D721Med (cell line): ENCODE results near the gene HJURP.

ENCODE experiments used
- DNase-seq: peaks from one replicate; pipeline ENCODE4 v3.0.0; 2011; ENCODE audit warnings: low spot score; ENCODE audit not compliant: insufficient read length
- FAIRE-seq: peaks from 2 replicates; lab custom pipeline; 2011; peaks lifted over from hg19 to GRCh38; lab: Jason Lieb, UNC
- CTCF ChIP-seq: IDR thresholded peaks from 2 replicates; pipeline ENCODE4 v1.5.1; 2012; ENCODE audit warnings: mild to moderate bottlenecking, control low read depth; ENCODE audit not compliant: insufficient read depth; ENCODE audit errors: missing control alignments

Gene HJURP

GRCh38 chr2:233813236-233814055 lies 40.9 kb downstream of the HJURP start:
- no peak for TF ChIP-seq CTCF
- DNase-seq (no peak), FAIRE-seq (no peak)

GRCh38 chr2:233811732-233812131 lies 42.6 kb downstream of the HJURP start:
- TF ChIP-seq CTCF = no peak
- DNase-seq (no peak), FAIRE-seq (no peak)

- FAIRE-seq = no peak
- TF ChIP-seq CTCF = no peak
Observed at GRCh38 chr2:233811087-233811486, 43.2 kb downstream of the HJURP start.

GRCh38 chr2:233810385-233810784 lies 44.0 kb downstream of the HJURP start:
- no peak for DNase-seq
- no peak for FAIRE-seq
- TF ChIP-seq CTCF = no peak

More at GRCh38 chr2:233811087-233811486, 43.2 kb downstream of the HJURP start:
- DNase-seq = no peak

GRCh38 chr2:233807966-233808935 lies 46.1 kb downstream of the HJURP start:
- DNase-seq = no peak
- no peak for FAIRE-seq
- no peak for TF ChIP-seq CTCF

- FAIRE-seq (no peak), DNase-seq (no peak)
- no peak for TF ChIP-seq CTCF
Observed at GRCh38 chr2:233807215-233807865, 47.0 kb downstream of the HJURP start.
